Memory B cell (primary cell): ENCODE measurements around the gene CNNM1.

Experiments used
- ATAC-seq: fragments of 150-1000 bp; cut with Tn5 transposase; 2 replicates; pipeline ENCODE4 v1.10.0; 2021; ENCODE audit warnings: low read depth, mild to moderate bottlenecking, moderate library complexity
- DNase-seq, 2 donors: peaks; one replicate each; pipeline ENCODE4 v3.0.0; 2022; ENCODE audit warnings: low spot score in 2 of 2
- H3K27ac Mint-ChIP-seq: one replicate; pipeline ENCODE4 v1.8.0; 2022; ENCODE audit warnings: mild to moderate bottlenecking, moderate library complexity, mixed read lengths
- H3K27me3 Mint-ChIP-seq: one replicate; pipeline ENCODE4 v1.8.0; 2022; ENCODE audit warnings: mixed read lengths
- H3K36me3 Mint-ChIP-seq: one replicate; pipeline ENCODE4 v1.8.0; 2022; ENCODE audit warnings: mild to moderate bottlenecking, mixed read lengths
- H3K4me1 Mint-ChIP-seq: one replicate; pipeline ENCODE4 v1.8.0; 2022; ENCODE audit warnings: mixed read lengths
- H3K4me3 Mint-ChIP-seq: one replicate; pipeline ENCODE4 v1.8.0; 2022; ENCODE audit warnings: mild to moderate bottlenecking, moderate library complexity, mixed read lengths
- H3K9me3 Mint-ChIP-seq: one replicate; pipeline ENCODE4 v1.8.0; 2022; ENCODE audit warnings: mixed read lengths

CNNM1 gene

DNA sequence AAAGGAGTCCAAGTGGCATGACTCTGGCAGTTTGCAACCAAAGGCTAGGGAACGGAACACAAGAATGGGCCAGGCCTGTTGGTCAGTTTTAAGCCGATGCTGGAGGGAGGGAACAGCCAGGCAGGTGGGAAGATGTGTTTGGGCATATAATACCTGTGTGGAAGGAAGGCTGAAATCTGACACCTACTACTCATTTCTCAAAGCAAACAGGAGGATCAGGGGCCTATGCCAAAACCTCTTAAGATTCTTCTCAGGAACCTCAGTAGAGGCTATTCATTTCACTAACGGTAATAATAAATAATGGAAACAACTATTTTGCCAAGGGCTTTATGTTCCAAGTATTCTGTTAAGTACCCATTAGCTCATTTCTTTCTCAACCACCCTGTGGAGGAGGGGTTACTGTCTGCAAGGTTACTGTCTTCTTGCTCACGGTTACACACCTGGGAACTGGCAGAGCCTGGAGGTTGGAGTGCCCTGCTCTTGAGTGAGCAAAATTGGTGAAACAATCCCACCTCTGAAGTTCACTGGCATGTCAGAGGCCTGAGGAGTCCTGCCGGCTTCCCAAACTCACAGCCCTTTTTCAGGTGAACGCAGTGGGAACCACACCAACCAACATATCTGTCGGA is 65.7 kb downstream of the CNNM1 start:
- Mint-ChIP-seq H3K4me1 (peaks cover 2% of the 10 kb centered on the region), H3K4me3 (no peak overlapping the region), H3K9me3 (no peaks in the 10 kb centered on the region), H3K27ac (no peak overlapping the region), H3K27me3 (peaks cover 2% of the 10 kb centered on the region), H3K36me3 (peaks cover 8% of the 10 kb centered on the region)
- ATAC-seq (no peak), DNase-seq (no peak)

GRCh38 chr10:99395750-99396445 is 66.7 kb downstream of the CNNM1 start:
- Mint-ChIP-seq H3K4me1 (peaks cover 2% of the 10 kb centered on the region), H3K27ac (no peak overlapping the region), H3K36me3 (peaks cover 8% of the 10 kb centered on the region), H3K27me3 (no peaks in the 10 kb centered on the region), H3K9me3 (no peaks in the 10 kb centered on the region), H3K4me3 (no peak overlapping the region)
- ATAC-seq = no peak
- no peak for DNase-seq

DNA sequence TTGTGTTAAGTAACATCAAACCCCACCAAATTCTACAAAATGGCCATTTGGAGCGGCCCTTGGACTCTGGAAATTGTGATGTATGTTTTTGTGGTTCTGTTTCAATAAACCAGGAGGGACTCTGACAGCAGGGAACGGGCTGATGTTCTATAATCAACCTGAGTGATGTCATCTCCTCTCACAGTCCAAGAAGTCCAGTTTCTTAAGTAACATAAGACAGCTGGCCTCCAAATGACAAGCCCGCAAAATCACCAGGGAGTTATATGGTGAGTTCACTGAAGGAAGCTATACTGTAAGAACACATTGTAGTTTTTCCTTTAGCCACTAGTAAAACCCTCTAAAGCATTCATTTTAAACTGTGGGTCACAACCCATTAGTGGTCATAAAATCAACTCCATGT is 67.3 kb downstream of the CNNM1 start:
- ATAC-seq = no peak
- peaks cover 8% of the 10 kb centered on the region for H3K36me3 Mint-ChIP-seq
- H3K27me3 Mint-ChIP-seq = no peaks in the 10 kb centered on the region
- no peaks in the 10 kb centered on the region for H3K9me3 Mint-ChIP-seq
- no peak overlapping the region for H3K4me3 Mint-ChIP-seq
- no peak for DNase-seq
- H3K27ac Mint-ChIP-seq = no peak overlapping the region
- H3K4me1 Mint-ChIP-seq = peaks cover 2% of the 10 kb centered on the region

DNA sequence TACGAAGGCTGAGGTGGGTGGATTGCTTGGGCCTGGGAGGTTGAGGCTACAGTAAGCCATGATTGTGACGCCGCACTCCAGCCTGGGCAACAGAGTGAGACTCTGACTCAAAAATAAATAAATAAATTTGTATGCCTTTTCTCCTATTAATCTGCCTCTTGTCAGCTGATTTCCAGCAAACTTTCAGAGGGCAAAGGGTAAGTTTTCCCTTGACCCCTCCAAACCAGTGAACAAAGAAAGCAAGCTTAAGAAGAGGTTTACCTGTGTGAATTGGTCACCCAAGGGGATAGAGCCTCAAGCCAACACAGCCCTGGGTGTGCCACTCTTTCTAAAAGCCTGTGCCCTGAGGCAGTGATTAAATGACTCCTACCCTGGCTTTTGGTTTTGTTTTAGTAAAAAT is 70.5 kb downstream of the CNNM1 start:
- Mint-ChIP-seq H3K9me3 (no peaks in the 10 kb centered on the region), H3K36me3 (peaks cover 22% of the 10 kb centered on the region), H3K27me3 (no peaks in the 10 kb centered on the region), H3K27ac (no peak overlapping the region), H3K4me1 (peaks cover 5% of the 10 kb centered on the region), H3K4me3 (no peak overlapping the region)
- ATAC-seq = no peak
- DNase-seq = no peak

- peaks cover 8% of the 10 kb centered on the region for H3K4me1 Mint-ChIP-seq
Observed at GRCh38 chr10:99403674-99404073, 74.5 kb downstream of the CNNM1 start.

DNA sequence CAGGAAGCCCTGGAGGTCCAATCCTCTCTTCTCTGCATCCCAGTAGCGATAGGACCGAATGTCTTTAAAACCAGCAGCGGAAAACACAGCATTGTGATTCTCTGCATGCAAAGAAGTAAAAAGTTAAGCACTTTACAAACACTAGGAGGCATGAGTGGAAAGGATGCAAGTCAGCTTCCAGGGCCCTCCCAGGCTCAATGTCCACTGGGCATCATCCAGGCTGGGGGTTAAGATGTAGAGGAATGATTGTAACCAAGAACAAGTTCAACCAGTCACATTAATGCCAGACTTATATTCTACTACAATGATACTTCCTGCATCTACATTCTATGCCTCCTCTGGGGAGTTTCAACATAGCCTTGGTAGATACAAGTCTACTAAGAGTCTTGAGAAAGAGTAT is 77.0 kb downstream of the CNNM1 start:
- Mint-ChIP-seq H3K27ac (no peak overlapping the region), H3K9me3 (peaks cover 2% of the 10 kb centered on the region), H3K27me3 (no peaks in the 10 kb centered on the region), H3K4me3 (no peak overlapping the region), H3K4me1 (peaks cover 8% of the 10 kb centered on the region), H3K36me3 (peaks cover 38% of the 10 kb centered on the region)
- ATAC-seq (no peak), DNase-seq (no peak)

More at GRCh38 chr10:99403674-99404073, 74.5 kb downstream of the CNNM1 start:
- ATAC-seq (no peak), DNase-seq (no peak)
- Mint-ChIP-seq H3K36me3 (peaks cover 36% of the 10 kb centered on the region), H3K27me3 (no peaks in the 10 kb centered on the region), H3K9me3 (peaks cover 2% of the 10 kb centered on the region), H3K4me3 (no peak overlapping the region), H3K27ac (no peak overlapping the region)

DNA sequence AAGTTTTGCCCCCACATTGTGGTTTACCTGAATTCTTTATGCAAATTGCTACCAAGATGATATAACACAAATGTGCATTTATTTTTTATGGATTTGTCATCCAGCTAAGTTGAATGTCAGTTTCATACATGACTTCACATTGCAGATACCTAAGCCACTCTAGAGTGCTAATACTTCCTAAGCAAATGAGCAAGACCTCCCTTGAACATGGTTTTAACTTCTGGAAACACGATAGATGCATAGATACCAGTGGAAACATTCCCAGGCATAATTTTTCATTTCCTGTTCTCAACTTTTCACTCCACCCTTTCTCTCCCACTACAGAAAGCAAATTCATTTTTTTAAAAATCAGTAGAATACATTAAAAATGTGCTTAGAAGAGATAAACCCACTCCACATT is 81.0 kb downstream of the CNNM1 start:
- no peak overlapping the region for H3K4me3 Mint-ChIP-seq
- H3K9me3 Mint-ChIP-seq = peaks cover 2% of the 10 kb centered on the region
- peaks cover 39% of the 10 kb centered on the region for H3K36me3 Mint-ChIP-seq
- no peaks in the 10 kb centered on the region for H3K27me3 Mint-ChIP-seq
- ATAC-seq (no peak), DNase-seq (no peak)
- H3K27ac Mint-ChIP-seq = no peak overlapping the region
- peaks cover 9% of the 10 kb centered on the region for H3K4me1 Mint-ChIP-seq

DNA sequence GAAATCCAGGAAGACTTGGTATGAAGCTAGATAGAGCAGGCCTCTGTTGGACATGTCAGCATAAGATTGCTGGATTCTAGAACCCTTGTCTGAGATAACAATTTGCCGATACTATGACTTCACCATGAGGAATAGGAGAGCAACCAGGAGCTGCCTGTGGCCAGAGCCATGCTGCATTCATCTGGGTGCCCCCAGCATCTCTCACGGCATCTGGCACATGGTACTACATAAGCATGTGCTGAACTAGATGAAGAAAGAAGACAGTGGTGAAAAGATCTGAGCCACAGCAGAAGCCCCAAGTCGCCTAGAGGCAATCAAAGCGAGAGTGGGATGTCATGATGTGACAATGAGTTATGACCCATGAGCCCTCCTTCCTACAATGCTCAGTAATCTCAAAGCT is 81.7 kb downstream of the CNNM1 start:
- Mint-ChIP-seq H3K27me3 (no peaks in the 10 kb centered on the region), H3K27ac (no peak overlapping the region), H3K4me1 (peaks cover 10% of the 10 kb centered on the region), H3K36me3 (peaks cover 34% of the 10 kb centered on the region), H3K9me3 (no peaks in the 10 kb centered on the region), H3K4me3 (no peak overlapping the region)
- DNase-seq (no peak), ATAC-seq (no peak)

- Mint-ChIP-seq H3K4me3 (no peak overlapping the region), H3K9me3 (no peaks in the 10 kb centered on the region), H3K27me3 (no peaks in the 10 kb centered on the region), H3K4me1 (peaks cover 16% of the 10 kb centered on the region), H3K36me3 (peaks cover 33% of the 10 kb centered on the region), H3K27ac (no peak overlapping the region)
- ATAC-seq (no peak), DNase-seq (no peak)
Observed at GRCh38 chr10:99411546-99411945, 82.4 kb downstream of the CNNM1 start.

- H3K4me3 Mint-ChIP-seq = no peak overlapping the region
- DNase-seq (no peak), ATAC-seq (no peak)
- H3K36me3 Mint-ChIP-seq = peaks cover 29% of the 10 kb centered on the region
- no peaks in the 10 kb centered on the region for H3K9me3 Mint-ChIP-seq
- no peak overlapping the region for H3K27ac Mint-ChIP-seq
- no peaks in the 10 kb centered on the region for H3K27me3 Mint-ChIP-seq
- peaks cover 16% of the 10 kb centered on the region for H3K4me1 Mint-ChIP-seq
Observed at GRCh38 chr10:99412099-99412498, 82.9 kb downstream of the CNNM1 start.

GRCh38 chr10:99418910-99419624 is 89.9 kb downstream of the CNNM1 start:
- Mint-ChIP-seq H3K4me1 (peaks cover 15% of the 10 kb centered on the region), H3K27me3 (no peaks in the 10 kb centered on the region), H3K9me3 (no peaks in the 10 kb centered on the region), H3K36me3 (peaks cover 40% of the 10 kb centered on the region), H3K27ac (no peak overlapping the region), H3K4me3 (no peak overlapping the region)
- DNase-seq = no peak
- ATAC-seq = no peak

GRCh38 chr10:99419688-99420087 is 90.5 kb downstream of the CNNM1 start:
- Mint-ChIP-seq H3K4me1 (peaks cover 11% of the 10 kb centered on the region), H3K27ac (no peak overlapping the region), H3K36me3 (peaks cover 39% of the 10 kb centered on the region), H3K9me3 (no peaks in the 10 kb centered on the region), H3K27me3 (no peaks in the 10 kb centered on the region), H3K4me3 (no peak overlapping the region)
- no peak for ATAC-seq
- no peak for DNase-seq

DNA sequence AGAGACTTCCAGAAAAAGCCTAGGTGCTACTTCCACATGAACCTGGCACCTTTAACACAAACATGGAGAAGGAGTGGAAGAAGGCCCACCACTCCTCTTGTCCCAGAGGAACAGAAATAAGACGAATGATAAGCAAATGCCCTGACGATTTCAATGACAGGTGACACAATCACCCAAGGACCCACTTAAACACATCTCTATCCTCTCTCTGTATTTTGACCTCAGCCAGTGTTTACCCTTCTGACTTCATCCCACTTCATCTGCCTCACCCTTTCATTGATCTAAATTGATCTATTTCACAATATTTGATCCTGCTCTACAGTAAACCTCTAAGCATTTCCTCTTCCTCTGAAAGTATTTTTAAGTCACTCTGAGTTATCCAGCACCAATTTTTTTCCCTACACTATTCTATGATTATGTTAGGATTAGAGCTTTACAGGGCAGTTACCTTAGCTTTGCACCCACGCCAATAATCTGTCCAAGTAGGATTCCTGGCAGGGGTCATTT is 92.1 kb downstream of the CNNM1 start:
- ATAC-seq (no peak), DNase-seq (no peak)
- Mint-ChIP-seq H3K36me3 (peaks cover 42% of the 10 kb centered on the region), H3K27me3 (no peaks in the 10 kb centered on the region), H3K4me1 (peaks cover 4% of the 10 kb centered on the region), H3K4me3 (no peak overlapping the region), H3K27ac (no peak overlapping the region), H3K9me3 (no peaks in the 10 kb centered on the region)

- H3K27ac Mint-ChIP-seq = no peak overlapping the region
- no peak for ATAC-seq
- no peaks in the 10 kb centered on the region for H3K27me3 Mint-ChIP-seq
Observed at GRCh38 chr10:99422529-99423096, 93.5 kb downstream of the CNNM1 start.

More at GRCh38 chr10:99422529-99423096, 93.5 kb downstream of the CNNM1 start:
- Mint-ChIP-seq H3K36me3 (peaks cover 37% of the 10 kb centered on the region), H3K4me3 (no peak overlapping the region), H3K4me1 (peaks cover 2% of the 10 kb centered on the region), H3K9me3 (no peaks in the 10 kb centered on the region)
- no peak for DNase-seq
